ENCODE results near the gene PLPP1.

PLPP1 gene

GRCh38 chr5:55421074-55421529 is 113.7 kb downstream of the PLPP1 start:
- DNase-seq (ENCODE audit: low spot score), result peak; percentile 13
- TF ChIP-seq CTCF (IDR thresholded peaks at IDR 0.05; ENCODE audit: extremely low read depth, missing control alignments), result no peak

GRCh38 chr5:55418994-55419968 is 115.5 kb downstream of the PLPP1 start:
- DNase-seq (ENCODE audit: low spot score), result no peak
- TF ChIP-seq CTCF (IDR thresholded peaks at IDR 0.05; ENCODE audit: extremely low read depth, missing control alignments), result no peak

- no peak for TF ChIP-seq CTCF (IDR thresholded peaks at IDR 0.05; ENCODE audit: extremely low read depth, missing control alignments)
Observed at GRCh38 chr5:55416306-55416705, 118.5 kb downstream of the PLPP1 start.

GRCh38 chr5:55415071-55415470 is 119.7 kb downstream of the PLPP1 start:
- no peak for TF ChIP-seq CTCF (IDR thresholded peaks at IDR 0.05; ENCODE audit: extremely low read depth, missing control alignments)
- DNase-seq (ENCODE audit: low spot score), result no peak

More at GRCh38 chr5:55416306-55416705, 118.5 kb downstream of the PLPP1 start:
- DNase-seq (ENCODE audit: low spot score), result no peak

- no peak for TF ChIP-seq CTCF (IDR thresholded peaks at IDR 0.05; ENCODE audit: extremely low read depth, missing control alignments)
- DNase-seq (ENCODE audit: low spot score), result no peak
Observed at GRCh38 chr5:55413644-55414043, 121.1 kb downstream of the PLPP1 start.

GRCh38 chr5:55411876-55412275 is 122.9 kb downstream of the PLPP1 start:
- no peak for DNase-seq (ENCODE audit: low spot score)
- no peak for TF ChIP-seq CTCF (IDR thresholded peaks at IDR 0.05; ENCODE audit: extremely low read depth, missing control alignments)

GRCh38 chr5:55410845-55411244 is 123.9 kb downstream of the PLPP1 start:
- no peak for TF ChIP-seq CTCF (IDR thresholded peaks at IDR 0.05; ENCODE audit: extremely low read depth, missing control alignments)
- DNase-seq (ENCODE audit: low spot score), result no peak
